SK-N-SH (cell line): Measurements from ENCODE around the gene ZNF608. TPM values are rescaled to one million over a fixed set of nuclear protein-coding genes. Genes with fewer than 3 reads are reported as not detected.

ENCODE experiments used
- CTCF ChIA-PET: fragments of 300-600, 350-600 bp; formaldehyde crosslinking; extraction: SDS; loops from one replicate; lab custom pipeline; 2021; lab: Yijun Ruan, JAX
- POLR2A ChIA-PET: fragments of 350-600 bp; sonication (Branson Sonifier 250); formaldehyde crosslinking; extraction: SDS; loops from one replicate; lab custom pipeline; 2020; ENCODE audit warnings: antibody characterized with exemption, inconsistent platforms; lab: Yijun Ruan, JAX
- DNase-seq: peaks from one replicate; pipeline ENCODE4 v3.0.0; 2012
- H2AFZ ChIP-seq: fragments of 200-600 bp; sonication (generic); 2 replicates; pipeline ENCODE4 v1.8.1; 2016; ENCODE audit warnings: antibody characterized with exemption, mild to moderate bottlenecking, low read depth
- H3F3A ChIP-seq: fragments of 200-600 bp; sonication (generic); replicated peaks from 2 replicates; pipeline ENCODE3; 2016; ENCODE audit warnings: antibody characterized with exemption, mild to moderate bottlenecking; ENCODE audit not compliant: insufficient read depth
- H3K27ac ChIP-seq, 2 experiments: fragments of 200-500 bp in 1 of 2; fragments of 200-600 bp in 1 of 2; sonication (Bioruptor generic) in 1 of 2; sonication (generic), shearing (Covaris generic) in 1 of 2; 2 replicates each; pipeline versions ENCODE4 v1.5.1 to v1.6.1; 2014 to 2016; ENCODE audit warnings: low read depth in 2 of 2, inconsistent platforms in 1 of 2, low read length in 1 of 2, mild to moderate bottlenecking in 1 of 2, mixed read lengths in 1 of 2
- H3K27me3 ChIP-seq: fragments of 200-600 bp; sonication (generic), shearing (Covaris generic); 2 replicates; pipeline ENCODE4 v1.6.1; 2016; ENCODE audit warnings: mixed run types; ENCODE audit not compliant: insufficient read depth
- H3K36me3 ChIP-seq, 2 experiments: fragments of 200-500 bp in 1 of 2; fragments of 200-600 bp in 1 of 2; sonication (Bioruptor generic) in 1 of 2; sonication (generic) in 1 of 2; replicated peaks in 1 of 2; 2 replicates each; pipeline versions ENCODE3 to v1.5.1; 2014 to 2016; ENCODE audit warnings: low read length in 1 of 2, mild to moderate bottlenecking in 1 of 2; ENCODE audit not compliant: insufficient read depth in 2 of 2, control insufficient read depth in 1 of 2
- H3K4me1 ChIP-seq, 2 experiments: fragments of 200-500 bp in 1 of 2; fragments of 200-600 bp in 1 of 2; sonication (Bioruptor generic) in 1 of 2; sonication (generic), shearing (Covaris generic) in 1 of 2; 2 replicates each; pipeline versions ENCODE4 v1.5.1 to v1.6.1; 2014 to 2016; ENCODE audit warnings: low read depth in 1 of 2, low read length in 1 of 2, mixed run types in 1 of 2; ENCODE audit not compliant: insufficient read depth in 2 of 2, control insufficient read depth in 1 of 2
- H3K4me2 ChIP-seq: fragments of 200-600 bp; sonication (generic), shearing (Covaris generic); 2 replicates; pipeline ENCODE4 v1.6.1; 2017; ENCODE audit warnings: mixed run types
- H3K4me3 ChIP-seq, 2 experiments: fragments of 200-500 bp in 1 of 2; fragments of 200-600 bp in 1 of 2; sonication (Bioruptor generic) in 1 of 2; sonication (generic), shearing (Covaris generic) in 1 of 2; 2 replicates each; pipeline versions ENCODE4 v1.5.1 to v1.8.1; 2014 to 2016; ENCODE audit warnings: low read depth in 2 of 2, inconsistent platforms in 1 of 2, low read length in 1 of 2, mild to moderate bottlenecking in 1 of 2, mixed read lengths in 1 of 2, moderate library complexity in 1 of 2
- H3K79me2 ChIP-seq: fragments of 200-600 bp; sonication (generic); 2 replicates; pipeline ENCODE4 v1.8.1; 2017; ENCODE audit warnings: mild to moderate bottlenecking; ENCODE audit not compliant: insufficient read depth
- H3K9ac ChIP-seq: fragments of 200-600 bp; sonication (generic); 2 replicates; pipeline ENCODE4 v1.6.1; 2017; ENCODE audit warnings: mixed run types
- H3K9me2 ChIP-seq: fragments of 200-600 bp; sonication (generic); 2 replicates; pipeline ENCODE4 v1.6.1; 2017; ENCODE audit warnings: mixed run types
- H3K9me3 ChIP-seq: fragments of 200-600 bp; sonication (generic); 2 replicates; pipeline ENCODE4 v1.6.1; 2017; ENCODE audit warnings: mixed run types, mild to moderate bottlenecking, moderate library complexity
- H4K20me1 ChIP-seq: fragments of 200-600 bp; sonication (generic); 2 replicates; pipeline ENCODE4 v1.6.1; 2017; ENCODE audit warnings: mild to moderate bottlenecking, mixed run types; ENCODE audit not compliant: insufficient read depth
- CHD2 ChIP-seq: fragments of 150-350 bp; IDR thresholded peaks from 2 replicates; pipeline ENCODE4 v1.6.1; 2018; ENCODE audit warnings: low read length; ENCODE audit not compliant: partially characterized antibody
- CTCF ChIP-seq: fragments of 200-600 bp; sonication (generic); IDR thresholded peaks from 2 replicates; pipeline ENCODE4 v1.6.1; 2017; ENCODE audit warnings: antibody characterized with exemption, mild to moderate bottlenecking, moderate library complexity
- EZH2phosphoT487 ChIP-seq: fragments of 200-600 bp; sonication (generic); IDR thresholded peaks from 2 replicates; pipeline ENCODE4 v1.6.1; 2017; ENCODE audit warnings: low read depth, mixed run types, mild to moderate bottlenecking, antibody characterized with exemption, moderate library complexity, borderline replicate concordance
- FOSL2 ChIP-seq: IDR thresholded peaks from 2 replicates; pipeline ENCODE4 v1.4.0; 2012; ENCODE audit warnings: low read depth, mild to moderate bottlenecking, moderate library complexity, borderline replicate concordance
- FOXJ3 ChIP-seq: sonication (generic); formaldehyde crosslinking; IDR thresholded peaks from 2 replicates; pipeline ENCODE4 v1.5.1; 2020; ENCODE audit warnings: mild to moderate bottlenecking, missing genetic modification reagents
- GATA2 ChIP-seq: sonication (generic); formaldehyde crosslinking; IDR thresholded peaks from 2 replicates; pipeline ENCODE4 v1.5.0; 2020; ENCODE audit warnings: mild to moderate bottlenecking, missing genetic modification reagents
- JUND ChIP-seq: IDR thresholded peaks from 2 replicates; pipeline ENCODE4 v1.4.0; 2012
- MEF2A ChIP-seq: IDR thresholded peaks from 2 replicates; pipeline ENCODE4 v1.4.0; 2012; ENCODE audit warnings: low read depth, borderline replicate concordance
- NFIC ChIP-seq: IDR thresholded peaks from 2 replicates; pipeline ENCODE4 v1.4.0; 2012; ENCODE audit warnings: borderline replicate concordance
- POLR2AphosphoS5 ChIP-seq: IDR thresholded peaks from 2 replicates; pipeline ENCODE4 v1.6.1; 2012; ENCODE audit warnings: low read depth, low read length
- RAD21 ChIP-seq: IDR thresholded peaks from 2 replicates; pipeline ENCODE4 v1.6.1; 2012; ENCODE audit warnings: mild to moderate bottlenecking, low read length
- RCOR1 ChIP-seq: fragments of 150-350 bp; IDR thresholded peaks from 2 replicates; pipeline ENCODE4 v1.6.1; 2017; ENCODE audit warnings: antibody characterized with exemption, low read length
- RXRA ChIP-seq: IDR thresholded peaks from 2 replicates; pipeline ENCODE4 v1.4.0; 2012; ENCODE audit warnings: low read depth, mild to moderate bottlenecking, borderline replicate concordance
- SIN3A ChIP-seq: IDR thresholded peaks from 2 replicates; pipeline ENCODE4 v1.6.1; 2012; ENCODE audit warnings: low read depth, mild to moderate bottlenecking, low read length, moderate library complexity, borderline replicate concordance
- TCF12 ChIP-seq: IDR thresholded peaks from 2 replicates; pipeline ENCODE4 v1.4.0; 2012
- YY1 ChIP-seq: IDR thresholded peaks from 2 replicates; pipeline ENCODE4 v1.4.0; 2012; ENCODE audit warnings: low read depth, mild to moderate bottlenecking
- WGBS: methylation state at CpG from one replicate; pipeline ENCODE4 v1.1.6; 2017; ENCODE audit warnings: low lambda C conversion rate; 5-methylcytosine and 5-hydroxymethylcytosine counted together
- polyA plus RNA-seq, 3 experiments: library from polyadenylated mRNA; depleted of rRNA; stranded (reverse); fragments of >200 nt; gene quantifications; 2 replicates each; pipeline ENCODE4 v1.2.3, GENCODE V29; 2012
- TF ChIP-seq, protein P1 (sequence below): IDR thresholded peaks from 2 replicates; pipeline ENCODE4; 2012

ZNF608 gene
- polyA plus RNA-seq, 1 of the 3 experiments (the other 2 are of a cell fraction) = 4.9 TPM

DNA sequence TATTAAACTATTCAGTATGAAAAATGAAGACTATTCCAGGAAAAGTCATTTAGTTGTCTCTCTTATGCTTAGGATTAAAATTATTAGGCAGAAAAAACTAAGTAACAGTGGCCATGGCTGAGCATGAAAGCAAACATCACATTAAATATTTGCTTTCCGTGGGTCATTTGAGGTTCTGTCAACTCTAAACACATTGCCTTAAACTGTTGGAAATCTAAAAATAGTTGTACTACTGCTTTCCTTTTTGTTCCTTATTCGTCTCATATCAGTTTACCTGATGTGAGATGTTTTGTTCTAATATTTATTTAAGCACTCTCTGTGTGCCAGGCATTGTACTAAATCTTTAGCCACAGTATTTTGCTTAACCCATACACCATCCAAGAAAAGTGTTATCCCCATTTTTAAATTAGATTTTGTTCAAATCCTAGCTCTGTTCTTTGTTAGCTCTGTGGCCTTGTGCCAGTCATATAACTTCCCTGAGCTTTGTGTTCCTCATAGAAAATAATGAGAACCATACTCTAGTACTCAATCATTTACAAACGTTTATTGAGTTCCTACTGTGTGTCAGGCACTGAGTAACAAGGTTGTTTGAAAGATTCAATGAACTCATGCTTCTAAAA lies 18.7 kb upstream of the ZNF608 start:
- ChIA-PET CTCF (no interaction called here), POLR2A (no interaction called here)

DNA sequence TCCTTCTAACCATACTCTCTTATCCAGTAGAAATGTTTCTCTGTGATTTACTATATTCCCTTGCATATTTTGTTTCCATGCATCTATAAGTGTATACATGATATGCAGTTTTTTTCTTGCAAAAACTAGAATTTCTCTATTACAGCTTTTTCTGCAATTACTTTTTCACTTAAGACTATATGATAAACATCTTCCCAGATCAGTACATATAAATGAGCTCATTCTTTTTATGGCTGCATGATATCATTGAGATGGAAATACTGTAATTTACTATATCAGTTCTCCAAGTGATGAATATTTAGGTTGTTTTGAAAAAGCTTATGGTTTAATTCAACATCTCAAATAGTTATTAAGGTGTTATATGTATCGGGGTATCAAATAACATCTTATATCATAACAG lies 18.1 kb upstream of the ZNF608 start:
- no peaks in the 10 kb centered on the region for H3K79me2 ChIP-seq
- TF ChIP-seq SIN3A = no peak
- no peak for TF ChIP-seq CHD2
- no peak for TF ChIP-seq EZH2phosphoT487
- no peak for TF ChIP-seq POLR2AphosphoS5
- no peaks in the 10 kb centered on the region for H3K9me2 ChIP-seq
- no peaks in the 10 kb centered on the region for H4K20me1 ChIP-seq
- H3K9me3 ChIP-seq = no peaks in the 10 kb centered on the region
- CTCF ChIA-PET = interaction anchor here (0.6 to 1.4 kb wide), 2 partner anchors 10 to 17 kb away, joined by 3 to 4 read pairs; no protein-coding TSS in a partner anchor
- H3K27ac ChIP-seq = 0 out of 4 replicates have a peak overlapping the region, but pooled peaks of 1 of the 2 experiments have one; percentile 2
- no peaks in the 10 kb centered on the region for H3K27me3 ChIP-seq
- WGBS = 100% methylated on average over 1 of the region's 1 CpG
- H3K9ac ChIP-seq = no peak overlapping the region
- no peaks in the 10 kb centered on the region; a peak in 1 of 4 replicates for H3K4me1 ChIP-seq
- no peak overlapping the region for H3K4me3 ChIP-seq
- H3K36me3 ChIP-seq = no peaks in the 10 kb centered on the region
- H3K4me2 ChIP-seq = no peak overlapping the region
- POLR2A ChIA-PET = interaction anchor here (0.6 kb wide), 1 partner anchor 296 kb away, joined by 3 read pairs; no protein-coding TSS in a partner anchor
- H2AFZ ChIP-seq = no peak overlapping the region
- DNase-seq = no peak
- no peaks in the 10 kb centered on the region for H3F3A ChIP-seq

More for the DNA sequence above, 18.7 kb upstream of the ZNF608 start:
- Histone ChIP-seq H3K4me1 (no peaks in the 10 kb centered on the region; a peak in 1 of 4 replicates), H3K36me3 (no peaks in the 10 kb centered on the region), H3F3A (no peaks in the 10 kb centered on the region), H3K9me2 (no peaks in the 10 kb centered on the region), H3K4me2 (no peak overlapping the region), H4K20me1 (no peaks in the 10 kb centered on the region), H3K27me3 (no peaks in the 10 kb centered on the region), H3K27ac (0 out of 4 replicates have a peak overlapping the region, but pooled peaks of 1 of the 2 experiments have one; percentile 2), H3K9ac (no peak overlapping the region), H3K9me3 (no peaks in the 10 kb centered on the region), H3K4me3 (no peak overlapping the region), H3K79me2 (no peaks in the 10 kb centered on the region)
- 33% methylated on average over 3 of the region's 3 CpGs for WGBS
- DNase-seq = no peak
- TF ChIP-seq FOXJ3 (CRISPR knock-in tag) = no peak
- no peak for TF ChIP-seq RAD21
- peak; percentile 29; the same call in 1 of the 2 replicates for TF ChIP-seq TCF12
- TF ChIP-seq YY1 = no peak
- TF ChIP-seq EZH2phosphoT487 = no peak
- TF ChIP-seq, protein P1, sequence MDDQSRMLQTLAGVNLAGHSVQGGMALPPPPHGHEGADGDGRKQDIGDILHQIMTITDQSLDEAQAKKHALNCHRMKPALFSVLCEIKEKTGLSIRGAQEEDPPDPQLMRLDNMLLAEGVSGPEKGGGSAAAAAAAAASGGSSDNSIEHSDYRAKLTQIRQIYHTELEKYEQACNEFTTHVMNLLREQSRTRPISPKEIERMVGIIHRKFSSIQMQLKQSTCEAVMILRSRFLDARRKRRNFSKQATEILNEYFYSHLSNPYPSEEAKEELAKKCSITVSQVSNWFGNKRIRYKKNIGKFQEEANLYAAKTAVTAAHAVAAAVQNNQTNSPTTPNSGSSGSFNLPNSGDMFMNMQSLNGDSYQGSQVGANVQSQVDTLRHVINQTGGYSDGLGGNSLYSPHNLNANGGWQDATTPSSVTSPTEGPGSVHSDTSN = no peak
- no peak for TF ChIP-seq POLR2AphosphoS5
- TF ChIP-seq, all 33 proteins: peak for 1
- no peak overlapping the region for H2AFZ ChIP-seq

DNA sequence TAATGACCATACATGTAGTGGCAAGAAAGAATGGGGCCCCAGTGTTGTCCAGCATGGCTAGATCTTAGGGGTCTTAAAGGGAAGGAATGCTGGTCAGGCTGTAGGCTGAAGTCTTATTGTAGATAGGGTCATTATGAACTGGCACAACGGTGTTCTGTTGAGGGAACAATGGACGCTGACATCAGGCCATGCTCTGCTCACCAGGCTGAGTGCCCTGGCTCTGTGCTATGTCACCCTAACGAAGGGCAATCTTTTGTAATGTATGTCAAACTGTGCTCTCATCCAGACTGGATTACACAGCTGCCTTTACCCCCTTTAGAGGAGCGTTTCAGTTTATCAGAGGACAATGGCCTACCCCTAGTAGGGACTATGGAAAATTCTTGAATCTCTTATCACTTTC lies 14.6 kb upstream of the ZNF608 start:
- Histone ChIP-seq H3K4me1 (no peaks in the 10 kb centered on the region; a peak in 1 of 4 replicates), H3K9me2 (no peaks in the 10 kb centered on the region), H3K9me3 (no peaks in the 10 kb centered on the region), H3K4me3 (no peak overlapping the region), H3K4me2 (no peak overlapping the region), H3K27me3 (no peaks in the 10 kb centered on the region), H3F3A (no peaks in the 10 kb centered on the region), H4K20me1 (no peaks in the 10 kb centered on the region), H2AFZ (no peak overlapping the region), H3K36me3 (no peaks in the 10 kb centered on the region), H3K79me2 (no peaks in the 10 kb centered on the region), H3K9ac (no peak overlapping the region), H3K27ac (no peak overlapping the region)
- no peak for DNase-seq
- ChIA-PET CTCF (interaction anchor here (1.0 kb wide), 1 partner anchor 9 kb away, joined by 3 read pairs; no protein-coding TSS in a partner anchor), POLR2A (no interaction called here)
- WGBS = 72% methylated on average over 3 of the region's 4 CpGs
- TF ChIP-seq NFIC = no peak
- no peak for TF ChIP-seq FOSL2
- no peak for TF ChIP-seq CTCF
- no peak for TF ChIP-seq POLR2AphosphoS5
- TF ChIP-seq RXRA = no peak
- no peak for TF ChIP-seq GATA2 (CRISPR knock-in tag)
- no peak for TF ChIP-seq CHD2
- no peak for TF ChIP-seq JUND
- no peak for TF ChIP-seq FOXJ3 (CRISPR knock-in tag)
- TF ChIP-seq MEF2A = no peak
- no peak for TF ChIP-seq RCOR1
